Suppressor macrophage treated with lipopolysaccharide for 4 hours (primary cell): ENCODE data around the gene NSUN3.
"Not testable (repeated sequence)": the region's sequence is repeated elsewhere in the genome, so short reads cannot be mapped to it uniquely, and the experiment has no call there.

Source experiments
- DNase-seq: peaks from one replicate; pipeline ENCODE4 v3.0.0-alpha.2; 2020

The NSUN3 gene

DNA sequence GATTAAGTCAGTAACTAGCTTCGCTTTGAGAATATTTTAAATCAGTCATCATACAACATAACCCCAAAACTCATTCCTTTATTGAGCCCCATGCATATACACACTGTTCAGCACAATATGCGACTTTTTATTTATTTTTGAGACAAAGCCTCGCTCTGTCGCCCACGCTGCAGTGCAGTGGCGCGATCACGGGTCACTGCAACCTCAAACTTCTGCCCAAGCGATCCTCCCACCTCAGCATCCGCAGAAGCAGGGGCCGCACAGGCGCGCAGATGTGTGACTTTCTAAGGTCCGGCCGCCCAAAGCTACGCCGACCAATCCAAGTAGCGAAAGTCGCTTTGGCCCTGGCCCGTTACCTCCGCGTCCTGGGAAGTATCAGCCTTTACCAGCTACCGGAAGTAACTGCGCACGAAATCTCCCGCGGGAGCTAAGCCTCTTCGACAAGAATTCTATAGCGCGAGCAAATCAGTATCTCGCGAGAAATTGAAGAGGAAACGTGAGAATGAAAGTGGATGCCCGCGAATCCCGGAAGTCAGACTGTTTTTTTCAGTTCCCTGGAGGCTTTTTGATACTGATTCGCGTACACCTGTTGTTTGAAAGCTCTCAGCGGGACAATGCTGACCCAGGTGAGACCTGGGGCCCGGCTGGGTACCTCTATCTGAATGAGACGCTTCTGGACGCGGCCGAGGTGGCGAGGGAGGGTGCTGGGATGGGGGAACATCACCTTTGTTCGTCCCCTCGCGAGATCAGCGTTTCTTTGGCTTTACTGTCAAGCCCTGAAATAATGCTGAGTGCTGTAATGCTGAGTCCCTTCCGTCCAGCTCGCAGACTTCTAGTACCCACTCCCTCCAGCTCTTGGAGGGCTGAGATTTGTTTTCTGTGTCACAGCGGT lies at the start of gene NSUN3, which contains the start of gene DHFR2:
Gene NSUN3 (plus strand): TSS at position 549 of the 892 bp plus-strand sequence. CDS start 66 bp downstream, at position 615.
Gene DHFR2 (minus strand): TSS at position 404 of the 892 bp plus-strand sequence. CDS start 1,405 bp downstream, outside the sequence.
- peak; percentile 98 for DNase-seq

DNA sequence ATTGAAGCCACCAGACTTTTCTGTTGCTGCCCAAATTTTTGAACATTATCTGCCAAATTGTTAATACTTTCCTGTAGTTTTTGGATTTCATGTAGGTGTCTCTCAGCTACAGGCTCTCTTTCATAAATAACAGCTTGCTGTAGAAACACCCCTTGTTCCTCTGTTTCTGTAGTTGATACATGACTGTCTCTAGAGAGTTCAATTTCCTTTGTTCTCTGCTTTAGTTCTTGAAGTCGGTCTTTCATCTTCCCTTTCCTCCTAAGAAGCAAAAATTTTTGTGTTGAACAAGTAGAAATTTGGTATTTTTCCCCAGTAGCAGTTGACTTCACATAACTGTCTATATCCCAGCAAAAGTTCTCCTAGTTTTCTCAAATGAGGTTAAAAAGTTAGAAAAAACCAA lies 47.8 kb upstream of the NSUN3 start:
- DNase-seq: no peak

DNA sequence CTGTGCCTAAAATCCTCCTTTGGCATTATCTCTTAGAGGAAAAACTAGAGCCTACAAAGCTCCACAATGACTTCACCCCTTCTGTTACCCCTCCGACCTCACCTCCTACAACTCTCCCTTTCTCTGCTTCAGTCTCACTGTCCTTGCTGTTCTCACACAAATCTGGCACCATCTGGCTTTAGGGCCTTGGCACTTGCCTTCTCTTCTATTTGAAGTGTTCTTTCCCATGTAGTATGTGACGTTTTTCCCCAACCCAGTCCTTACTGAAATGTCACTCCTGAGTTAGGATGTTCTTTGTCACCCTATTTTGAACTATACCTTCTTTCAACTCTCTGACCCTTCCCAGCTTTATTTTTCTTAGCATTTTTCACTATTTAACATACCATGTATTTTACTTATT lies 43.2 kb upstream of the NSUN3 start:
- no peak for DNase-seq

DNA sequence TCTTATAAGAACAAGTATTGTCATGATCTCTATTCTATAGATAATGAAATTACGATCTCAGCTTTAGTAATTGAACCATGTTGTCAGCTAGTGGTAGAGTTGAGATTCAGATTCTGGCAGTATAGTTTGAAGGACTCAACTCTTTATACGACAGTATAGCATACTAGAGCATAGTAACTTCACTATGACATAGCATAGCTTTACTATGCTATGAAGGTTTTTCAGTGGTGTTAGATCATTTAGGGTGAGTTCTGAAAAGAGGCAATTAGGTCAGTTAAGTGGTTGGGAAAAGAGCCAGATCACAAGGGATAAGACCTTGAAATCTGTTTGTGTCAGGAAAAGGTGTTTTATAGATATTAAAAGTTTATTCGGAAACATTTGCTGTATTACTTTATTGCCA lies 42.6 kb upstream of the NSUN3 start:
- no peak for DNase-seq

DNA sequence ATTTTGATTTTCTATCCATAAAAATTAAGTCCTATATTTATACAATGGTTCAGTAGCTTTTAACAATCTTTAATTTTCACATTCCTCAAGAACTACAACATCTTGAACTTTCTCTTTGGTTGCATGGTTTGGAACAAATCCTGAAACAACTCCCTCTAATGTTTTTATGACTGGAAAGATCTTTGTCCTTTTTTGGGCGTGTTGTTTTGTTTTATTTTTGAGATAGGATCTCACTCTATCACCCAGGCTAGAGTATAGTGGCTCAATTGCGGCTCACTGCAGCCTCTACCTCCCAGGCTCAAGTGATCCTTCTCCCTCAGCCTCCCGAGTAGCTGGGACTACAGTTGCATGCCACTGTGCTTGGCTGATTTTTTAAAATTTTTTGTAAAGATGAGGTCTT lies 38.5 kb upstream of the NSUN3 start:
- DNase-seq: no peak

DNA sequence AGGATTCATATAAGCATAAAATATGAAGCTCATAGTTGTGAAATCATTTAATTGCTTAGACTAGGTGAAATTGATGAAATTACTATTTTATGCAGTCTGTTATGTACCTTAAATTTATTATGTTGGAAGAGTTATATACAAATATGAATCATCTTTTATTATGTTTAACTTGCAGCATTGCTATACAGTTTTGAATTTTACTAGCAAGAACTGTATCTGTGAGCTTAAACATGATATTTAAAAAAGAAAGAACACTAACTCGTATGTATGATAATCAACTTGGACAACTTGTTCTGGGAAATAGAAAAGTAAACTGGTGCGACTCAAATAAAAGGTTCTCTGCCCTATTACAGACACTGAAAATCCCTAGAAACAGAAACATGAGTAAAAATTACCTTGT lies 36.2 kb upstream of the NSUN3 start:
- no peak for DNase-seq

DNA sequence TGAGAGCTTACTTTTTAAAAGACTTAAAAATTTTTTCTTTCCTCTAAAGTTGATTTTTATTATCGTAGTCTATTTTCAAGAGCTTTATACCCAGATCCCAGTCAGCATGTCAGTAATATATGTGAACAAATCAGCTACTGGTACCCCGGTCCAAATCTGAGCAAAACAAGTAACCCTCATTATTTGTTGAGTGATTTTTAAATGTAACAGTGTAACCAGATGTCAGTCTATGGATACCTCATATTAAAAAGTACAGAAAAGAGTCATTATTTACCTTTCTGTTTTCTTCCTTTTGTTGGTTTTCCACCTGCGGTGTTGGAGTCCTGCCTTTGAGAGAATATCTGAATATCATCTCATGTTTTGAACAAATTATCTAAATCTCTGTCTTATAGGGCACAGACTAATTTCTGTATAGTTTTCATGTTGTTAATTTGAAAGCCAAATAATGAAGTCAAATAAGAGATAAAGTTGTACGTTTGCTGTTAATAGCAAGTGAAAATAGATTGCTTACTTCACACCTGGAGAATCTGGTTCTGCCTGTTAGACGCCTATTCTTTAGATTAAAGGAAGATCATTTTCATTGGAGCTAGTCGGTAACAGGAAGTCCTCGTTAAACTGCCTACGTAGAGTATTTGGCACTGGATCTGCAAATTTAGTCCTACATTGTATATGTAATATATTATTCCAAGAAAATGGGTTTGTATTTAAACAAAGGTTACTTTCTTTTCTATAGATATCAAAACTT lies 34.6 kb upstream of the NSUN3 start, which contains the start of gene STX19:
Gene STX19 (minus strand): TSS at position 505 of the 745 bp plus-strand sequence. CDS start 13,328 bp downstream, outside the sequence.
- no peak for DNase-seq

DNA sequence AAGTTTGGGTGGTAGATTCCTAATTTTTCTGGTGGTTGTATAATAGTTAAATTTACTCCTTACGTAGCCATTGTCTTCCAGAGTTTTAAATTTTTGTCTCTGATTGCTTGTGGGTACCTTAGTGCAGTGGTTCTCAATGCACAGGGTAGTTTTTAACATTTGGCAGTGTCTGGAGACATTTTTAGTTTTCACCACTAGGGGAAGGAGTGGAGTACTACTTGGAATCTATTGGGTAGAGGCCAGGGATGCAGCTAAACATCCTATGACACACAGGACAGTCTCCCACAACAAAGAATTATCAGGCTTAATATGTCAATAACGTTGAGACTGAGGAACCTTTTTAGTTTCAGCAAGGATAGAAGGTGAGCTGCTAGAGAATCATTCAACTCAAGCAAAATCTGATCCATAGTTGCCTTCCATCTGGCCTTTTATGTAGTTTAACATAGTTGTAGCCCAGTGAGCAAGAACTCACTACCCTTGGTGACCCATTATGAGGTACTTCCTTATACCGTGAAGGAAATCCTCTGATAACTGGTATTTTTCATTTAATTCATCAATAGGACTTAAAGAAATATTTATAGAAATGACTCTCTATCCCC lies 25.9 kb upstream of the NSUN3 start:
- peak; percentile 27 for DNase-seq

DNA sequence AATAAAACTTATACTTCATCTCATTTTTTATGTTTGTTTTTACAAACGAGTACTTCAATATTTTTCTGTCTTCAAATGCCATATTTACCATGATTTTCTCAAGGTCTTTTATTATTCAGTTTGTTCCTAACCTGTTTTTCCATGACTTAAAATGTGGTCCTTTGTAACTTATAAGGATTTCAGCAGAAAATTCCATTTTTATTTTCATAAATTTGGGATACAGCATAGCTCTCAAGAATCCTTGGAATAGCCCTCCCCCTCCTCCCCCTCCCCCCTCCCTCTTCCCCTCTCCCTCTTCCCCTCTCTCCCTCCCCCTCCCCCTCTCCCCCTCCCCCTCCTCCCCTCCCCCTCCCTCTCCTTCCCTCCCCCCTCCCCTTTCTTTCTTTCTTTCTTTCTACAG lies 19.6 kb upstream of the NSUN3 start:
- no peak for DNase-seq

DNA sequence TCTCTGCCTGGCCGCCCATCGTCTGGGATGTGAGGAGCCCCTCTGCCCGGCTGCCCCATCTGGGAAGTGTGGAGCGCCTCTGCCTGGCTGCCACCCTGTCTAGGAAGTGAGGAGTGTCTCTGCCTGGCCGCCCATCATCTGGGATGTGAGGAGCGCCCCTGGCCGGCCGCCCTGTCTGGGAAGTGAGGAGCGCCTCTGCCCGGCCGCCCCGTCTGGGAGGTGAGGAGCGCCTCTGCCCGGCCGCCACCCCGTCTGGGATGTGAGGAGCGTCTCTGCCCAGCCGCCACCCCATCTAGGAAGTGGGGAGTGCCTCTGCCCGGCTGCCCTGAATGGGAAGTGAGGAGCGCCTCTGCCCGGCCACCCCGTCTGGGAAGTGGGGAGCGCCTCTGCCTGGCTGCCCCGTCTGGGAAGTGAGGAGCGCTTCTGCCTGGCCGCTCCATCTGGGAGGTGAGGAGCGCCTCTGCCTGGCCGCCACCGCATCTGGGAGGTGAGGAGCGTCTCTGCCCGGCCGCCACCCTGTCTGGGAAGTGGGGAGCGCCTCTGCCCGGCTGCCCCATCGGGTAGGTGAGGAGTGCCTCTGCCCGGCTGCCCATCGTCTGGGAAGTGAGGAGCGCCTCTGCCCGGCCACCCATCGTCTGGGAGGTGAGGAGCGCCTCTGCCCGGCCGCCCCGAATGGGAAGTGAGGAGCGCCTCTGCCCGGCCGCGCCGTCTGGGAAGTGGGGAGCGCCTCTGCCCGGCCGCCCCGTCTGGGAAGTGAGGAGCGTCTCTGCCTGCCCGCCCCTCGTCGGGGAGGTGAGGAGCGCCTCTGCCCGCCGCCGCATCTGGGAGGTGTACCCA lies 18.5 kb upstream of the NSUN3 start:
- not testable (repeated sequence) for DNase-seq

DNA sequence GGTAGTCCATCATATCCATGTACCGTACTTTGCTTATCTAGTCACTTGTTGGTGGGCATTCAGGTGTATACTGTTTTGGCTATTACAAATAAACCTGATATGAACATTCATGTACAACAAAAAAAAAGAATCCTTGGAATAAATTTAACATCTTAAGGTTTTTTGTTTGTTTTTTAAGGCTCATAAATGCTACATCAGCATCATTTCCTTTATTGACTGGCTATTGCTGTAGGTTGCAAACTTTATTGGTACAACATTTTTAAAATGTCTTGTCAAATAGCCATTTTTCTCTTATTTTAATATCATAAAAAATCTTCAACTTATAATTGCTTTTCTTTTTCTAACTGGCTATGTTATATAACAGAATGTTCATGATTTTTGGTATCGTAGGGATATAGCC lies 16.3 kb upstream of the NSUN3 start:
- DNase-seq: no peak

DNA sequence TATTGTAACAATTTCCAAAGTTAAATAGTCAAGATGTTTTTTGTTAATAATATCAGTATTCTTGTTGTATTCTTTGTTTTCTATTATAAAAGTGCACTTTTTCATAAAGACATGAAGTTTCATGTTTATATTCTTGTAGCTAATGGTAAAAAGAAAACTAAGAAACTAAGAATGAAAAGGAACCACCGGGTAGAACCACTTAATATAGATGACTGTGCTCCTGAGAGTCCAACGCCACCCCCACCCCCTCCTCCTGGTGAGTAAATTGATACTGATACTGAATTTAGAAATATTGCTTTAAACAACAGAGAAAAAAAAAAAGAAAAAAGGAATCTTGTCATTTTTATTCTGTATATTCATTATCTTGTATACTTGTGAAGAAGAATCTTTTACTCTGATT lies 13.6 kb upstream of the NSUN3 start:
- no peak for DNase-seq

DNA sequence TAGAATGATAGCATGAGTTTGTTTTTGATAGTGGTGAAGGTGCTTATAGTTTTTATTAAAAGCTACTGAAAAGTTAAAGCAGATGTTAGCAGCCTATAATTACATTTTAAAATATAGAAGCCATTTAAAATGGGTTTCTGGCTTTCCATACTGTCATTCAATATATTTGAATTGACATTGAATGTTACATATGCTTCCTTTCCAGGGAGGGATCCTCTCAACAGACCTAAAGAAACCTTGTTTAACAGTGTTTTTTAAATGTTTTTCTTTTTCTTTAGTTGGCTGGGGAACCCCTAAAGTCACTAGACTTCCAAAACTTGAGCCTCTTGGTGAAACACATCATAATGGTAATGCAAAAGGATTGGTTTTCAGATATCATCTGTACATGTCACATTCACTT lies 12.3 kb upstream of the NSUN3 start:
- no peak for DNase-seq

DNA sequence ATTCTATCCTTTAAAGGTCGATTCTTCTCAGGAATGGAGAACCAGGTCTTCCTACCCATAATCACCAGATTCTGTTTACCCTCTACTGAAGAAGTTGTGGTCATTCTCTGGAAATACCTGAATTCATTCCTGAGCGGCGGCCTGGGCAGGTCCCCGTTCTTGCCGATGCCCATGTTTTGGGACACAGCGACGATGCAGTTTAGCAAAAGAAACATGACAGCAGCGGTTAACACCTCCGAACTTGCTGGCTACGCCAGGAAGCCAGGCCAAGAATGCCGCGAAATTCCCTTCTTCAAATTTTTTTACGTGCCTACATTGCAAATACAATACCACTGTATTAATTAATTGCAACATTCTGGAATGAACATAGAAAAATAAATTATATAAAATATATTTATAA lies 1.6 kb upstream of the NSUN3 start:
- no peak for DNase-seq

DNA sequence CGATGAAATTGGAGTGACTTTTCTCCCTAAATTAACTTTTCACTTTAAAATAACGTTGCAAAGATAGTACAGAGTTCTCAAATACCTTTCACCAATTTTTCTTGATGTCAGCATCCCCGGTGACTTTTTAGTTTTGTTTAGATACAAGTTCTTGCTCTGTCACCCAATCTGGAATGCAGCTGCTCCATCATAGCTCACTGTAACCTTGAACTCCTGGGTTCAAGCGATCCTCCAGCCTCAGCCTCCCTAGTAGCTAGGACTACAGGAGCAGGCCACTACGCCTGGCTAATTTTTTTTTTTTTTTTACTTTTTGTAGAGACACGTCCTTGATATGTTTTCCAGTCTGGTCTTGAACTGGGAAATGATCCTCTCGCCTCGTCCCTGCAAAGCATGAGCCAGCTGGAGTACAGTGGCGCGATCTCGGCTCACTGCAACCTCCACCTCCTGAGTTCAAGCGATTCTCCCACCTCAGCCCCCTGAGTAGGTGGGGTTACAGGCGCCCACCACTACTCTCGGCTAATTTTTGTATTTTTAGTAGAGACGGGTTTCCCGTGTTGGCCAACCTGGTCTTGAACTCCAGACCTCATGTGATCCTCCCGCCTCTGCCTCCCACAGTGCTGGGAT lies 747 bp downstream of the NSUN3 start:
- peak; percentile 5 for DNase-seq

DNA sequence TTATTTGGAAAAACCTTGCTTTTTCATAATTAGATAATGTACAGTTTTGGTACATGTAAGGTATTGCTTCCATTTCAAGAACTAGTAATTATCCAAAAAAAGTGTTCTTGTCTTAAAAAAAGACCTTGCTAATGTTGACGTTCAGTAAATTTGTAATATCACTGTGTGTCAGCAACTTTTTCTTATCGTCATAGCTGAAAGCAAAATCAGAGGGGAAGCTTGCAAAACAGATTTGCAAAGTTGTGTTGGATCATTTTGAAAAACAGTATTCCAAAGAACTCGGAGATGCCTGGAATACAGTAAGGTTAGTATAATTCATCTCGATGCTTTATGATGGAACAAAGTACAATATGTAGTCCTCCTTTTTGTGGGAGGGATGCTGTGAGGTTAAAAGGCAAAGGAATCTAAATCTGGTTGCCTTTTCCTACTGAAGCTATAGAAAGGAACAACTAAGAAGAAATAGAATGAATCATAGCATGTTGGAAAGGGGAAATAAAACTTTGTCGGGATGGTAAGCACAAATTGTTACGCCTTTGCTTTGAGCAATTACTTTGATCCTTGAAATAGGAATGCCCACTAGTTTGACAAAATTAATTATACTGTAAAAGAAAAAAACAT lies 1.5 kb downstream of the NSUN3 start:
- DNase-seq: peak; percentile 68

DNA sequence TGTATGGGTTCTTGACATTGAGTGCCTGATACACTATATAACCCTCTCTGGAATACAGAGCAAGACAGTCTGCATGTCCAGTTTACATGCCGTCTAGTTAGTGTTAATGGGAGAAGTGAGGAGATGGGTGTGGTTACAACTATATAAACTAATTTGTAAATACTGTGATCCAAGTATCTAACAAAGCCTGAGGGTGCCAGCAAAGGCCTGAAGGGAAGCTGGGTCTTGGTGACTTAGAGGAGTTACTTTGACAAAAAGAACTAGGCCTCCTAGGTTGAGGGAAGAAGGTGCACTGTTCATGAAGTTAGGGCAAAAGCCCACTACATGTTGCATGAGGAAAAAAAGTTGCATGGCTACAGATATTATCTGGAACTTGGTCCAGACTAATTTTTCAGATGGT lies 2.3 kb downstream of the NSUN3 start:
- no peak for DNase-seq

DNA sequence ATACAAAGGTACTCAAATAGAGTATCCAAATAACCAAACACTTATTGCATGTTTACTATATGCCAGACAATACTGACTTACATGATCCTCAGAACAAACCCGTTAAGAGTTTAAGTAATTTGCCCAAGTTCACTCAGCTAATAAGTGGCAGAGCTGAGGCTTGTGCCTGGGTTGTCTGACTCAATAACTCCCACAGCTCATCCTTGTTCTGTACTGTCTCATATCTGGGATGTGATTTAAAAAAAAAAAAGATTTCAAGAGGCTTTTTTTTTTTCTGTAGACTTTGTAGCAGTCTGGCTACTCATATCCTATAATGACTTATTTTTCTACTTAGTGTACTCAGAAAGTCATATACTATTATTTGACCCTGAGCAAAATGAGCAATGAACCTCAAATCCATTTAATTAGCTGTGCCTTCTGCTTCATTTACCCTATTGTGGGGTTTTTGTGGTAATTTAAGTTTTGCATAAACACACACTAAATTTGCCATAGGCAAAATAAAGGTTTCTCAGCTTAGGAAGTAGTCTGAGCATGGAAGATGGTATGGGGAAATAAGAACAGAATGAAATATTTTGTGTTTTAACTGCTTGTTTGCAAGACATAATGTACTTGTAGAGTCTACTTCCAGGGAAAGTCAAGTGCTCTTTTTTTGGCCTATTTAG lies 3.1 kb downstream of the NSUN3 start:
- DNase-seq: peak; percentile 21

DNA sequence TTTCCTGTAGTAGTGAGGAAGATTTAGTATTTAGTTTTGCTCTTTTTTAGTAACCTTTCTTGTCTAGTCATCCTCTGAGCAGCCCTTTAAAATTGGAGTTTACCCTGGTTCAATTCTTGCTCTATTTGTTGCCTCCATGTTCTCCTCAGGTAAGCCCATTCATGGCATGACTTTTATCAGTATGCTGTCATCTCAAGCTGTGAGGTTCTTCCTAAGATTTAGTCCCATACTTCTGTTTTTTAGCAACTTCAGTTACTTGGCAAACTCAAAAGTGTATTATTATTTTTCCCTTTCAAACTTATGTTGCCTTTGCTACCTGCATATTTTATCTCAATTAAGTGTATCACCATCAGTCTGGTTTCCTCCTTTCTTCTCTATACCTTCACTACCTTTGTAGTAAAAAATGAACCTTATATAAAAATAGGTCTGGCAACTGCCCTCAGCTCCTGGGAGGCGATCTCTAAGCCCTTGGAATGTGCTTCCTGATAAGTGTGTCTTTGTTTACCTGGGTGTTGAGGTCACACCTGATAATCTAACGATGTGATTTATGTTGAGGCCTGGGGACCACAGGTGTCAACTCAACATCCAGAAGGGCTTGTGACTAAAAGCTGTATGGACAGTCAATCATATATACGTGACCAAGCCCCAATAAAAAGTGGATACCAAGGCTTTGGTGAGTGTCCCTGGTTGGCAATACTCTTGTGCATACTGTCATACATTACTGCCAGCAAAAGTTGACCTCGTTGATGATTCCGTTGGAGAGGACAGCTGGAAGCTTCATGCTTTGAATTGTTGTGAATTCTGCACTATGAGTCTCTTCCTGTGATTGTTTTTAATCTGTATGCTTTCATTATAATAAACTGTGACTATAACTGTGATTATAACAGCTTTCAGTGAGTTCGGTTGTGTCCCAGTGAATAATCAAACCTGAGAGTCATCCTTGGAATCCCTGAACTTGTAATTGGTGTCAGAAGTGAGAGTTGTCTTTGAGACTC lies 3.9 kb downstream of the NSUN3 start:
- DNase-seq: no peak
